Uterus (tissue), 2 donors: ENCODE measurements around the gene RAI1.

Experiments used
- POLR2A ChIP-seq, 2 donors: fragments of 450-650 bp; IDR thresholded peaks; one replicate each; pipeline ENCODE4 v1.6.1; 2016; ENCODE audit warnings: antibody characterized with exemption in 2 of 2, mild to moderate bottlenecking in 1 of 2, moderate library complexity in 1 of 2
- TF ChIP-seq, protein P1 (sequence below), 4 experiments: fragments of 200-600 bp in 2 of 4; fragments of 450-650 bp in 2 of 4; sonication (generic) in 2 of 4; IDR thresholded peaks; one replicate each; pipeline ENCODE4 v1.5.1; 2016 to 2019; ENCODE audit warnings: antibody characterized with exemption in 4 of 4, mild to moderate bottlenecking in 2 of 4, moderate library complexity in 1 of 4

- TF ChIP-seq, protein P1, sequence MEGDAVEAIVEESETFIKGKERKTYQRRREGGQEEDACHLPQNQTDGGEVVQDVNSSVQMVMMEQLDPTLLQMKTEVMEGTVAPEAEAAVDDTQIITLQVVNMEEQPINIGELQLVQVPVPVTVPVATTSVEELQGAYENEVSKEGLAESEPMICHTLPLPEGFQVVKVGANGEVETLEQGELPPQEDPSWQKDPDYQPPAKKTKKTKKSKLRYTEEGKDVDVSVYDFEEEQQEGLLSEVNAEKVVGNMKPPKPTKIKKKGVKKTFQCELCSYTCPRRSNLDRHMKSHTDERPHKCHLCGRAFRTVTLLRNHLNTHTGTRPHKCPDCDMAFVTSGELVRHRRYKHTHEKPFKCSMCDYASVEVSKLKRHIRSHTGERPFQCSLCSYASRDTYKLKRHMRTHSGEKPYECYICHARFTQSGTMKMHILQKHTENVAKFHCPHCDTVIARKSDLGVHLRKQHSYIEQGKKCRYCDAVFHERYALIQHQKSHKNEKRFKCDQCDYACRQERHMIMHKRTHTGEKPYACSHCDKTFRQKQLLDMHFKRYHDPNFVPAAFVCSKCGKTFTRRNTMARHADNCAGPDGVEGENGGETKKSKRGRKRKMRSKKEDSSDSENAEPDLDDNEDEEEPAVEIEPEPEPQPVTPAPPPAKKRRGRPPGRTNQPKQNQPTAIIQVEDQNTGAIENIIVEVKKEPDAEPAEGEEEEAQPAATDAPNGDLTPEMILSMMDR (IDR thresholded peaks at IDR 0.05), result no peak
- no peak for TF ChIP-seq POLR2A (IDR thresholded peaks at IDR 0.05)
Measured at GRCh38 chr17:17692353-17693252, 11.3 kb downstream of the RAI1 start.
